T-helper 1 cell (primary cell): ENCODE measurements around the gene SGCD.
"Not testable (repeated sequence)": the region's sequence is repeated elsewhere in the genome, so short reads cannot be mapped to it uniquely, and the experiment has no call there.

Experiments used
- DNase-seq, 5 donors: peaks; one replicate each; pipeline ENCODE4 v3.0.0-alpha.2; 2012 to 2020

Gene SGCD

GRCh38 chr5:156587012-156587411, 260.0 kb downstream of the SGCD start:
- no peak for DNase-seq

- no peak for DNase-seq
Observed at GRCh38 chr5:156588306-156588705, 261.3 kb downstream of the SGCD start.

GRCh38 chr5:156589104-156589945, 262.4 kb downstream of the SGCD start:
- no peak for DNase-seq

- no peak for DNase-seq
Observed at GRCh38 chr5:156589946-156590216, 262.9 kb downstream of the SGCD start.

- DNase-seq = no peak
Observed at GRCh38 chr5:156590978-156591377, 264.0 kb downstream of the SGCD start.

- no peak for DNase-seq
Observed at GRCh38 chr5:156591631-156592030, 264.7 kb downstream of the SGCD start.

- DNase-seq = no peak
Observed at GRCh38 chr5:156593546-156593945, 266.6 kb downstream of the SGCD start.

- no peak for DNase-seq
Observed at GRCh38 chr5:156594406-156594805, 267.4 kb downstream of the SGCD start.

- no peak for DNase-seq
Observed at GRCh38 chr5:156595132-156595787, 268.3 kb downstream of the SGCD start.

GRCh38 chr5:156597276-156597675, 270.3 kb downstream of the SGCD start:
- DNase-seq = no peak

- DNase-seq = no peak
Observed at GRCh38 chr5:156598964-156599363, 272.0 kb downstream of the SGCD start.

GRCh38 chr5:156610582-156610981, 283.6 kb downstream of the SGCD start:
- DNase-seq = not testable (repeated sequence)

- DNase-seq = no peak
Observed at GRCh38 chr5:156615901-156616300, 288.9 kb downstream of the SGCD start.

GRCh38 chr5:156617426-156617825, 290.5 kb downstream of the SGCD start:
- DNase-seq = no peak

GRCh38 chr5:156618601-156619000, 291.6 kb downstream of the SGCD start:
- DNase-seq = no peak

- no peak for DNase-seq
Observed at GRCh38 chr5:156621719-156622118, 294.8 kb downstream of the SGCD start.

- no peak for DNase-seq
Observed at GRCh38 chr5:156623381-156624040, 296.5 kb downstream of the SGCD start.

GRCh38 chr5:156624686-156625085, 297.7 kb downstream of the SGCD start:
- DNase-seq = no peak

- no peak for DNase-seq
Observed at GRCh38 chr5:156628421-156628820, 301.5 kb downstream of the SGCD start.

GRCh38 chr5:156631005-156631404, 304.0 kb downstream of the SGCD start:
- no peak for DNase-seq

GRCh38 chr5:156634301-156634700, 307.3 kb downstream of the SGCD start:
- no peak for DNase-seq

GRCh38 chr5:156640691-156641241, 313.8 kb downstream of the SGCD start:
- DNase-seq = no peak

- DNase-seq = no peak
Observed at GRCh38 chr5:156641686-156642085, 314.7 kb downstream of the SGCD start.

GRCh38 chr5:156647034-156647451, 320.1 kb downstream of the SGCD start:
- no peak for DNase-seq
